Inferior parietal cortex (tissue), 1 donor: ENCODE results near the gene LIMK1.
"Not testable (repeated sequence)": the region's sequence is repeated elsewhere in the genome, so short reads cannot be mapped to it uniquely, and the experiment has no call there.

Experiments used
- DNase-seq: peaks from one replicate; pipeline ENCODE4 v3.0.0-alpha.2; 2016; ENCODE audit errors: extremely low spot score

LIMK1 gene

DNA sequence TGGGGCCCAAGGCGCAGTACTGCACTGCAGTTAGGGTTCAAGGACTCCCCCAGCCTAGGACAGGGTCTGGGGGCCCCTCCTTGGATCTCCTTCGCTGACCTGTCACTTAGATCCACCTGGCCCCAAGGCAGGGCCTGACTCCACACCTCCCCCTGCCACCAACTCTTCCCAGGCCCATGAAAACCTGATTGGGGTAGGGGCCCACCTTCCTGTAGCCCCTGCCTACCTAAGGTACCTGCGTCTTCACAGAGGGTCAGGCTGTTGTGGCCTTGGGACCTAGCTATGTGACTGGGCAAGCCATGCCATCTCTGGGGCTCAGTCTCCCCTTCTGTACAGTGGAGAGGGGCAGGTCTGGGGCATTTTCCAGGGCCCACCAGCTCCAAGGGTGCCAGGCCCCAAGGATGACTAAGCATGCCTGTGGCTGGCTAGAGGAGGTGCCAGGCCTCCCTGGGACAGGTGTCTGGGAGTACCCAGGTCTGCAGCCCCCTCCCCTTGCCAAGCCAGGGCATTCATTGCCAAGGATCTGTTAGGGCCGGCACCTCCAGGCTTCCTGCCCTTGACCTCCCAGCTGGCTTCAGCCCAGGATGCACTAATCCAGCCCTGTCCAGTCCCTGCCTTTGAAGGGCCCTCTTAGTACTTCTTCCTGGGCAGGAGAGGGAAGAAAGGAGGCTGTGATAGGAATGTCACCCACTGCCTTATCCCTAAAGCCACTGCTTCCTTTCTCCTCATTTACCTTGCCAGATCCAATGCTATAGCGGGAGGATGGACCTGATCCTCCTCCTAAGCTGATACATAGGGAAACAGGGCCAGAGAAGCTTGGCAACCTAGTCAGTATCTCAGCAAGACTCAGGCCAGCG is 1.3 kb downstream of the LIMK1 start:
- DNase-seq: no peak

DNA sequence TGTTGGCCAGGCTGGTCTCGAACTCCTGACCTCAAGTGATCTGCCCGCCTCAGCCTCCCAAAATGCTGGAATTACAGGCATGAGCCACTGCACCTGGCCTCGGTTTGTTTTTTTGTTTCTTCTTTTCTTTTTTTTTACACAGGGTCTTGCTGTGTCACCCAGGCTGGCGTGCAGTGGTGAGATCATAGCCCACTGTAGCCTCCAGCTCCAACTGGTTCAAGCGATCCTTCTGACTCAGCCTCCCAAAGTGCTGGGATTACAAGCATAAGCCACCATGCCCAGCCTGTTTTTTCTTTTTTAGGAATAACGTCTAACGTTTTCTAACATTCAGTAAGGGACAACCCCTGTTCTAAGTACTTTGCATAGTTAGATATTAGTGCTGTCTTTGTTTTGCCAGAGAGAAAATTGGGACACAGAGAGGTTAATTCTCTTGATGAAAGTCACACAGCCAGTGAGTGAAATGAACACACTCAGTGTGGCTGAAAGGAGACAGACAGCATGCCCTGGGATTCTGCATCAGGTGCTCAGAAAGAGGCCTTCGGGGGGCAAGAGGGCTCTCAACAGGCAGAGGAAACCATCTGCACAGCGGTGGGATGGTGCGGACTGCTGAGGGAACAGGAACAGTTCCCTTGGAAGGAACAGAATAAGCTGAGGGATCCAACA is 4.3 kb downstream of the LIMK1 start:
- no peak for DNase-seq

DNA sequence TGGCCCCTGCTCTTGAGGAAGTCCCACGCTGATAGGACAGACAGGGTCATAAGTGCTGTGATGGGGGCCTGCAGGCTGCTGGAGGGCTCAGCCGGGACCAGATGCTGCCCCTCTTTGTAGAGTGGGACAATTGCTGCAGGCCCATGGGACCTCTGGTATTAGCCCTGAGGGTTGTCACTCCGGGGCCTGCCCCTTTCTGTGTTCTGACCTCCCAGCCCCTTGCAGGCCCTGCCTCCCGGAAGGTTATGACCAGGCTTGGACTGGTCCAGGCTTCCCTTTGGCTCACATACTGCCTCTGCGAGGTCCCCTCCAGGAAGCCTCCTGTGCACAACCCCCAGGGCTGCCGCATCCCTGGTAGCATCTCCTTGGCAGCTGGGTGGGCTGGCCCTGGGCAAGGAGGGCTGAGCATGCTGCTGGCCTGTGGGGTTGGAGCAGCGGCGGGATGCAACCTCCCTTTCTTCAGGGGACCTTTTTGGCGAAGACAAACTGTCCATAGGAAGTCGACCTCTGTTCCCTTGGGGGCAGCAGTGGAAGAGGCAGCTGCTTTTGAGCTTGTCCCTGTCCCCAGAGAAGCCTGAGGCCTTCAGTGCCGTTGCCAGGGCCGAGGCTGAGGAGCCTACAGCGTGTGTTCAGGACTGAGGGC is 8.8 kb downstream of the LIMK1 start:
- no peak for DNase-seq

DNA sequence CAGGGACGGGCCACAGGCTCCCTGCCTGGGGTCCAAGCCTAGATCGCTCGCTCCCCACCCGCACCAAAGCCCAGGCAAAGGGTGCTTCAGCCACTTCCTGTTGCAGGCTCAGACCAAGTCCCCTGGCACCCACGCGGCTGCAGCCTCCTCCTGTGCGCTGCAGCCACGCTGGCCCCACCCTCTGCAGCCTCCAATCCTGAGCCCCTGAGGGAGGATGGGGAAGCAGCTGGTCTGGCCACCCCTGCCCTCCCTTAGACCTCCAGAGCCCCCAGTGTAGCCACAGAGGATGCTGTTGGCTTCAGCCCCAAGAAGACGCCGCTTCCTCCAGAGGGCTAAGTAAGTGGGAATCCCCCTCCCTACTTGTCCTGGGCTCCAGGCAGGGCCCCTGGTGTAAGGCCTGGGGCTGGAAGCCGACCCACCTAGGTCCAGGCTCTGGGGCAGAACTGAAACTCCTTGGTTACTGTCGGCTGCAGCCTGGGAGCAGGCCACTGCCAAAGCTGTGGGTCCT is 9.4 kb downstream of the LIMK1 start:
- no peak for DNase-seq

DNA sequence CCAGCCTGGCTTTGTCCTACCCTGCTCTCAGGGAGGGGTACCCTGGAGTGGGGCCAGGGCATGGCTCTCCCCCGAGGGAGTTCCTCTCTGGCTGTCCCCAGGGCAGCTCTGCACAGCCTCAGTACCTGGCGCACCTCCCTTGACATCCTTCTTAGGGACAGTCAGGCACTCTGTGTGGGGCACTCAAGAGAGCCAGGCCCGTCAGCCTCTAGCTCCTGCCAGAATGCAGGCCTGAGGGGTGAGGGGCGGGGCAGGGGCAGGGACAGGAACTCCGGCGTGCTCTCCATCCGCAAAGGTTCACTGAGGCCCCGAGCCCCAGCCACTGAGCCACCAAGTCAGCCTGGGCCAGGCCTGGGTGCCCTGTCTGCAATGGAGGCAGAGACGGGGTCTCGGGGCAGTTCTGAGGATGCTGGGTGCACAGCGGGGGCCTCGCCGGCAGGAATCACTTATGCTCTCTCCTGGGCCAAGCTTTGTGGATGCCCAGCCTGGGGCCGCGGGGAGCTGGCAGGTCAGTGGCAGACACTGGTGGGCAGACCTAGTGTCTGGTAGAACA is 10.1 kb downstream of the LIMK1 start:
- no peak for DNase-seq

DNA sequence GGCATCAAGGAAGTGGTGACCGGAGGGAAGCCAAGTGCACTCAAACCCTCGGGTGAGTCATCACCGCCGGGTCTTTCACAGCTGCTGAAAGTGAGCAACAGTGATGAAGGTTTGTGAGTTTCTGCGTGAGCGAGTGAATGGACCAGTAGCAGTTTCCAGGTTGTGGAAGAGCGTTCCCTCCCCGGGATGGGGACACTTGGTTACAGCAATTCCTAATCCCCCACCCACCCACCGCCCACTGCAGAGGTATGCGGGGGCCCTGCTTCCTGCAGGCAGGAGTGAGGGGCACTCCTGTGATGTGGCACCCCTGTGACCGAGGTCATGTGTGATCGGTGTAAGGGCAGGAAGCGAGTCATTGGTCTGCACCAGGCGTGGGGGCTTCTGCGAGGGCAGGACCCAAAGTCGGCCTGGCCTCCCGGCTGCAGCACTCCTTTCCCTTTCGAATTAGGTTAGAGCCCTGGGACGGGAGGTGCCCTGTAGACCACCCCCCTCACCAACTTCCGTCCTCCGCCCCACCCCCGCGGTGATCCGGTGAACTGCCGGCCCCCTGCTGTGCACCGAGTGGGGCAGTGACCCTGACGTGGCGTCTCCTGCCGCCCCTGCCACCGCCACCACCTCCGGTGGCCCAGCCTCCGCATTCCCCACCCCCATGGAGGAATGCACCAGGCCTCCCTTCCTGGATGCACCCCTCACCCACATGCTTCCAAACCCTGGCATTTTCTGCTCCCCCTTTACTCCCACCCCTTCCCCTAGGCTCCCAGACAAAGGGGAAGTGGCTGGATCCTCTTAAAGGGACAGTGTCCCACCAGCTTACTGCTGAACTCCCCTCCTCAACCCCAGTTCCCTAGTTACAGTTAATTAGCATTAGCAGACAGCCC is 10.9 kb downstream of the LIMK1 start:
- peak; percentile 31 for DNase-seq

DNA sequence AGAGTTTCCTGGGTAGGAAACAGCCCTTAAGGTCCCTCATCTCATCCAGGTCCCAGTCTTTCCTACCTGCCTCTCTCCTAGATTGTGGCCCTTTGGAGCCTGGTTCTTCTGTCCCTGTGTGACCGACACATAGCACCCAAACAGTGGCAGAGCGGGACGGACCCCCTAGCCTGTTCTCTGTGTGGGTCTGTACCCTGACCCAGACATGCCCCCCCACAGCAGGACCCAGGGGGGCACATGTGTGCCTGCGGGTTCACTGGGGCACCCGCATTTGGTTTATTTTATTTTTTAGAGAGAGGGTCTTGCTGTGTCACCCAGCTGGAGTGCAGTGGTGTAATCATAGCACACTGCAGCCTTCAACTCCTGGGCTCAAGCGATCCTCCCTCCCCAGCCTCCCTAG is 11.5 kb downstream of the LIMK1 start:
- DNase-seq: no peak

DNA sequence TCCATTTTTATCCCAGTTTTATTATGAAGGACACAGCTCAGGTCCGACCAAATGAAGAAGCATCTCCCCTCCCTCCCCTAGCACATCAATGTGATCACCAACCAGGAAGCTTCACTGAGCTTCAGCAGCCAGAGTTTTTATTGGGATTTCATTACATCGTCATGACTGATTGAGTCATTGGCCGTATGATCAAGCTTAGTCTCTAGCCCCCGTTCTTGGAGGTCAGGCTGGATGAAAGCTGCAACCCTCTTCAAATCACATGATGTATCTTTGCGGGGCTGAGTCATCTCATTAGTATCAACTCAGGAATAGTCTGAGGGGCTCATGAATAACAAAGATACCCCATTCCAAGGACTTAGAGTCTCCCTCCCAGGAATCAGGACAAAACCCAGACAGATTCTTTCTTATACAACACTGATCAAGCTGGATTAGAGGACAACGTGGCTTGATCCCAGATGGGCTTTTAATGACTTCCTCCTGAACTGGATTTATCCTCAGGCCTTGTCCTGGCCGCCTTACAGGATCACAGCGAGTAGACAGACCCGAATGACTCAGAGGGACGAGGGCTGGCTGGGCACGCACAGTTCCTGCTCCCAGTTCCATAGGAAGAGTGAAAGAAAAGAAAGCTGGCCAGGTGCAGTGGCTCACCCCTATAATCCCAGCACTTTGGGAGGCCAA is 14.5 kb downstream of the LIMK1 start:
- no peak for DNase-seq

DNA sequence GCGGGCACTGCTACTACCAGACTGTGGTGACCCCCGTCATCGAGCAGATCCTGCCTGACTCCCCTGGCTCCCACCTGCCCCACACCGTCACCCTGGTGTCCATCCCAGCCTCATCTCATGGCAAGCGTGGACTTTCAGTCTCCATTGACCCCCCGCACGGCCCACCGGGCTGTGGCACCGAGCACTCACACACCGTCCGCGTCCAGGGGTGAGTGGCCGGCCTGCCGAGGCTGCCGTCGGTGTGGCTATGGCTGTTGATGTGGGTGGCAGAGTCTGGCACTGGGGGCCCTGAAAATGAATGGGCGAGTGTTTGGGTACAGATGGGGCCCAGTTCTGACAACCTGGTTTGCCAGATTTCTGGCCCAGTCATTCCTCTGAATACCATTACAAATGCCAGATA is 15.4 kb downstream of the LIMK1 start:
- DNase-seq: no peak

DNA sequence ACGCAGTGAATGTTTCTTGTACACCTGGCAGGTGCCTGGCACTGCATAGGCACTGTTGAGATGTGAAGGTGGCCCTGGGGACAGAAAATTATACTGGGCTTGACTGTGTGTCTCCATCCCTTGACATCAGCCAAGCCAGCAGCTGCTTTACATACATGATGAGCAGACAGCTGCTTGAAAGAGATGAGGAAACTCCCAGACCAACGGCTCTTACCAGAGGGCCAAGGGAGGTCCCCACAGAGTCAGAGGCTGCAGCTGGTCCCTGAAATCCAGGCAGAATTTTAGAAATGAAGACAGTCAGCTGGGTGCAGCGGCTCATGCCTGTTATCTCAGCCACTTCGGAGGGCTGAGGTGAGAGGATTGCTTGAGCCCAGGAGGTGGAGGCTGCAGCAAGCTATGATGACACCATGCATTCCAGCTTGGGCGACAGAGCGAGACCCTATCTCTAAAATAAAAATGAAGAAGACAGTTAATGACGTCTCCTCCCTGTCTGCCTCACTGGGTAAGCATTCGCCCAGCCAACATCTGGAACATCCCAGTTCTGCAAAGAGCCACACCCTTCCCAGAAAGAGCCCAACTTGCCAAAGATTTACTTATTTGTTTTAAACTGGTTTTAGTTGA is 17.6 kb downstream of the LIMK1 start:
- no peak for DNase-seq

DNA sequence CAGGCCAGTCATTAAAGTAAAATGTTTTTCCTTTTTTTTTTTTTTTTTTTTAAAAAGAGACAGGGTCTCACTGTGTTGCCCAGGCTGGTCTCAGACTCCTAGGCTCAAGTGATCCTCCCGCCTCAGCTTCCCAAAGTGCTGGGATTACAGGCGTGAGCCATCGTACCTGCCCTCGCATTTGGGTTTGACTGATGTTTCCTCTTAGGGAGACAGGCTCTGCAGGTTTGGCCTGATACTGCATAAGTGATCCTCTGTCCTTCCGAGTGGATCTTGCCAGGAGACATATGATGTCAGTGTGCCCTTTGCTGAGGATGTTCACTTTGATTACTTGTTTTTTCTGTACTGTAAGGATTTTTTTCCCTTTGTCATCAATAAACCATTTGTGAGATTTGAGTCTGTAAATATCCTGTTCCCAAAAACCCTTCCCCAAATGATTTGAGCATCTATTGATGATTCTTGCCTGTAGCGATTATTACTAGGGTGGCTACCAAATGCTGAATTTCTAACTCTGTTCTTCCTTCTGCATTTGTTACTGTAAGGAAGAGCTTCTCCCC is 19.7 kb downstream of the LIMK1 start:
- no peak for DNase-seq

DNA sequence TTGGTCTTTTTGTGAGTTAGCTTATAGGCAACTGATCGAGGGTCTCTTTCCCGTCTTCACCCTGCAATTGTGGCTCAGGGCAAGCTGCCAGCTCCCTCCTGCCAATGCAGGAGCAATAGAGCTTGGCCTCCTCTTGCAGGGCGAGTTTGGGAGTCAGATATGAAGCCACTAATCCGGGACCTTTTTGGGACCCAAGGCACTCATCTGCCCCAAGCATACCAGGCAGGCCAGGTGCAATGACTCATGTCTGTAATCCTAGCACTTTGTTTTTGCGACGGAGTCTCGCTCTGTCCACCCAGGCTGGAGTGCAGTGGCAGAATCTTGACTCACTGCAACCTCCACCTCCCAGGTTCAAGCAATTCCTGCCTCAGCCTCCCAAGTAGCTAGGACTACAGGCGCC is 21.1 kb downstream of the LIMK1 start:
- no peak for DNase-seq

DNA sequence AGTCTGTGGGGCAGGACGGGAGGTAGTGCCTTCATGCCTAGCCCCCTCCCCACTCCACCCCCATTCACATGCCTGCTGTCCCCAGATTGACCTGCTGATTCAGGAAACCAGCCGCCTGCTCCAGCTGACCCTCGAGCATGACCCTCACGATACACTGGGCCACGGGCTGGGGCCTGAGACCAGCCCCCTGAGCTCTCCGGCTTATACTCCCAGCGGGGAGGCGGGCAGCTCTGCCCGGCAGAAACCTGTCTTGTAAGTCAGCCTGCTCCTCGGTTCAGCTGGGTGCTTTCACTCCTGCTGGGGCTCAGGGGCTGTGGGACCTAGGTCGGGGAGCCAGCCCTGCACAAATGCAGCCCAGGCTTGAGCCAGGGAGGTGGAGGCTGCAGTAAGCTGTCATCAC is 22.4 kb downstream of the LIMK1 start:
- DNase-seq: no peak

DNA sequence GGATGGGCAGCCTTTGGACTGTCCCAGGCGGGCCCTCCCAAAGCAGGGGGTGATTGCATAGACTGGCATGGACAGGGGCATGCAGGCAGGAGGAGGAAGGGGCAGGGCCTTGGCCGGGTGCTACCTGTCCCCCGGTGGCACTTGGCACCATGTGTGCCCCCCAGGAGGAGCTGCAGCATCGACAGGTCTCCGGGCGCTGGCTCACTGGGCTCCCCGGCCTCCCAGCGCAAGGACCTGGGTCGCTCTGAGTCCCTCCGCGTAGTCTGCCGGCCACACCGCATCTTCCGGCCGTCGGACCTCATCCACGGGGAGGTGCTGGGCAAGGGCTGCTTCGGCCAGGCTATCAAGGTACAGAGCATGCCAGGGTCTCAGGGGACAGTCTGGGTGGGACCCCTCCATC is 23.2 kb downstream of the LIMK1 start:
- no peak for DNase-seq

DNA sequence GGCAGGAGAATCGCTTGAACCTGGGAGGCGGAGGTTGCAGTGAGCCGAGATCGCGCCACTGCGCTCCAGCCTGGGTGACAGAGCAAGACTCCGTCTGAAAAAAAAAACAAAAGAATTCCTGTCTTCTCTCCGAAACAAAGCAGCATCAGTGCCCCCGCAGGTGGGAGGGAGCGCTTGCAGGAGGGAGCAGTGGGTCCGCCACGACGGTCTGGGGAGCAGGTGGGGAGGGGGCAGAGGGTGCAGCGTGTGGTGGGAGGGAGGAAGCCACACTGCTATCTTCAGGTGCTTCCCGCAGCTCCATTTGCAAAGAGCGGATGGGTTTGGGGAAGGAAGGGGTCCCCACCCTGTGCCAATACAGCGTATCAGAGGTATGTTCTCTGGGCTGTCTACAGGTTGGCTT is 31.7 kb downstream of the LIMK1 start:
- no peak for DNase-seq

DNA sequence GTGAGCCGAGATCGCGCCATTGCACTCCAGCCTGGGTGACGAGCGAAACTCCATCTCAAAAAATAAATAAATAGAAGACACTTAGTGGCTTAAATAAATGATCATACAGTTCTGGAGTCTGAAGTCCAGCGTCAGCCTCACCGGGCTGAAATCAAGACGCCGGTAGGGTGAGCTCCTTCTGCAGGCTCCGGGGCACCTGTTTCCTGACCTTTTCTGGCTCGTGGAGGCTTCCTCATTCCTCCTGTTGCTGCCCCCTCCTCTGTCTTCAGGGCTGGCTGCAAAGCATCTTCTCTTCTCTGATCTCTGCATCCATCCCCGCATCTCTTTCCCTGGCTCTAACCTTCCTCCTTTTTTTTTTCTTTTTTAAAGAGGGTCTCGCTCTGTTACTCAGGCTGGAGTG is 32.8 kb downstream of the LIMK1 start:
- no peak for DNase-seq

DNA sequence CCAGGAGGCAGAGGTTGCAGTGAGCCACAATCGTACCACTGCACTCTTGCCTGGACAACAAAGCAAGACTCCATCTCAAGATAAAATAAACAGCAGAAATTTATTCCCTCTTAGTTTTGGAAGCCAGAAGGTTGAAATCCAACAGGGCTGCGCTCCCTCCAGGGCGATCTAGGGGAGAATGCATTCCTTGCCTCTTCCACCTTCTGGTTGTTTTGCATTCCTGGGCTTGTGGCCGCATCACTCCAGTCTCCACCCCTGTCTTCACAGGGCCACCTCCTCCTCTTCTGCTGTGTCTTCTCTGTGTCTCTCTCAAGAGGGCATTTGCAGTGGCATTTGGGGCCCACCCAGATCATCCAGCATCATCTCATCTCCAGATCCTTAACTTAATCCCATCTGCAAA is 36.2 kb downstream of the LIMK1 start:
- no peak for DNase-seq

DNA sequence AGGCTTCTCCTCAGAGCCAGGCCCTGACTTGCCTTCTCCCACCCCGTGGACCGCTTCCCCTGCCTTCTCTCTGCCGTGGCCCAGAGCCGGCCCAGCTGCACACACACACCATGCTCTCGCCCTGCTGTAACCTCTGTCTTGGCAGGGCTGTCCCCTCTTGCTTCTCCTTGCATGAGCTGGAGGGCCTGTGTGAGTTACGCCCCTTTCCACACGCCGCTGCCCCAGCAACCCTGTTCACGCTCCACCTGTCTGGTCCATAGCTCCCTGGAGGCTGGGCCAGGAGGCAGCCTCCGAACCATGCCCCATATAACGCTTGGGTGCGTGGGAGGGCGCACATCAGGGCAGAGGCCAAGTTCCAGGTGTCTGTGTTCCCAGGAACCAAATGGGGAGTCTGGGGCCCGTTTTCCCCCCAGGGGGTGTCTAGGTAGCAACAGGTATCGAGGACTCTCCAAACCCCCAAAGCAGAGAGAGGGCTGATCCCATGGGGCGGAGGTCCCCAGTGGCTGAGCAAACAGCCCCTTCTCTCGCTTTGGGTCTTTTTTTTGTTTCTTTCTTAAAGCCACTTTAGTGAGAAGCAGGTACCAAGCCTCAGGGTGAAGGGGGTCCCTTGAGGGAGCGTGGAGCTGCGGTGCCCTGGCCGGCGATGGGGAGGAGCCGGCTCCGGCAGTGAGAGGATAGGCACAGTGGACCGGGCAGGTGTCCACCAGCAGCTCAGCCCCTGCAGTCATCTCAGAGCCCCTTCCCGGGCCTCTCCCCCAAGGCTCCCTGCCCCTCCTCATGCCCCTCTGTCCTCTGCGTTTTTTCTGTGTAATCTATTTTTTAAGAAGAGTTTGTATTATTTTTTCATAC is 38.0 kb downstream of the LIMK1 start:
- DNase-seq: no peak

DNA sequence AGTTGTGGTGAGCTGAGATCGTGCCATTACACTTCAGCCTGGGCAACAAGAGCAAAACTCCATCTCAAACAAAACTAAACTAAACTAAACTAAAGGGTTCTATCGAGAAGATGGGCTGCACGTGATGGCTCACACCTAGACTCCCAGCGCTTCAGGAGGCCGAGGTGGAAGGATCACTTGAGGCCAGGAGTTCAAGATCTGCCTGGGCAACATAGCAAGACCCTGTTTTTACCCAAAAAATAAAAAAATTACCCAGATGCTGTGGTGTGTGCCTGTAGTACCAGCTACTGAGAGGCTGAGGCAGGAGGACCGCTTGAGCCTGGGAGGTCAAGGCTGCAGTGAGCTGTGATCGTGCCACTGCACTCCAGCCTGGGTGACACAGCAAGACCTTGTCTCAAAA is 40.3 kb downstream of the LIMK1 start:
- DNase-seq: not testable (repeated sequence)
